WTC11 (cell line): ENCODE data around the gene TMEM187.

Experiments
- CREM ChIP-seq: sonication (generic); formaldehyde crosslinking; IDR thresholded peaks from 2 replicates; pipeline ENCODE4 v1.8.1; 2022; ENCODE audit warnings: mild to moderate bottlenecking, missing genetic modification reagents, moderate library complexity
- CTCF ChIP-seq: fragments of 200-600 bp; IDR thresholded peaks from 2 replicates; pipeline ENCODE4 v1.8.0; 2022; ENCODE audit warnings: antibody characterized with exemption
- FOXP1 ChIP-seq: sonication (generic); formaldehyde crosslinking; IDR thresholded peaks from 2 replicates; pipeline ENCODE4 v1.8.0; 2022; ENCODE audit warnings: missing genetic modification reagents, mild to moderate bottlenecking, moderate library complexity, borderline replicate concordance
- GRHL2 ChIP-seq: fragments of 250-450 bp; sonication (Bioruptor Pico); IDR thresholded peaks from 2 replicates; pipeline ENCODE4 v1.8.0; 2022; ENCODE audit warnings: mild to moderate bottlenecking, moderate library complexity; ENCODE audit not compliant: insufficient replicate concordance, severe bottlenecking
- IRF1 ChIP-seq: sonication (generic); formaldehyde crosslinking; IDR thresholded peaks from 2 replicates; pipeline ENCODE4 v1.8.0; 2023; ENCODE audit warnings: missing genetic modification reagents
- NFYB ChIP-seq: sonication (generic); formaldehyde crosslinking; conservative IDR thresholded peaks from 2 replicates; pipeline ENCODE4 v1.8.0; 2022; ENCODE audit warnings: low read depth, missing genetic modification reagents
- NR2C2 ChIP-seq: sonication (generic); formaldehyde crosslinking; IDR thresholded peaks from 2 replicates; pipeline ENCODE4 v1.8.0; 2022; ENCODE audit warnings: mild to moderate bottlenecking, missing genetic modification reagents
- TCF7 ChIP-seq: sonication (generic); formaldehyde crosslinking; IDR thresholded peaks from 2 replicates; pipeline ENCODE4 v1.8.0; 2022; ENCODE audit warnings: mild to moderate bottlenecking, low read depth, missing genetic modification reagents, moderate library complexity
- USF1 ChIP-seq: sonication (generic); formaldehyde crosslinking; IDR thresholded peaks from 2 replicates; pipeline ENCODE4 v1.8.0; 2022; ENCODE audit warnings: mild to moderate bottlenecking, missing genetic modification reagents
- ZNF138 ChIP-seq: sonication (generic); formaldehyde crosslinking; conservative IDR thresholded peaks from 2 replicates; pipeline ENCODE4 v1.8.1; 2022; ENCODE audit warnings: mild to moderate bottlenecking, moderate library complexity, missing genetic modification reagents
- ZNF317 ChIP-seq: sonication (generic); formaldehyde crosslinking; IDR thresholded peaks from 2 replicates; pipeline ENCODE4 v1.8.1; 2023; ENCODE audit warnings: low read depth, mild to moderate bottlenecking, moderate library complexity, missing genetic modification reagents, borderline replicate concordance
- TF ChIP-seq, protein P1 (sequence below): sonication (generic); formaldehyde crosslinking; conservative IDR thresholded peaks from 2 replicates; pipeline ENCODE4 v1.8.1; 2022; ENCODE audit warnings: mild to moderate bottlenecking, missing genetic modification reagents
- TF ChIP-seq, protein P2 (sequence below): sonication (generic); formaldehyde crosslinking; IDR thresholded peaks from 2 replicates; pipeline ENCODE4 v1.8.0; 2023; ENCODE audit warnings: mild to moderate bottlenecking, missing genetic modification reagents

GRCh38 chrX:153934148-153934761 lies 38.3 kb upstream of the TMEM187 start:
- no peak for TF ChIP-seq IRF1 (CRISPR knock-in tag)
- TF ChIP-seq TCF7 (CRISPR knock-in tag) = no peak
- TF ChIP-seq NFYB (CRISPR knock-in tag) = no peak
- no peak for TF ChIP-seq CTCF
- TF ChIP-seq, protein P1, sequence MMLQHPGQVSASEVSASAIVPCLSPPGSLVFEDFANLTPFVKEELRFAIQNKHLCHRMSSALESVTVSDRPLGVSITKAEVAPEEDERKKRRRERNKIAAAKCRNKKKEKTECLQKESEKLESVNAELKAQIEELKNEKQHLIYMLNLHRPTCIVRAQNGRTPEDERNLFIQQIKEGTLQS = no peak
- TF ChIP-seq, protein P2, sequence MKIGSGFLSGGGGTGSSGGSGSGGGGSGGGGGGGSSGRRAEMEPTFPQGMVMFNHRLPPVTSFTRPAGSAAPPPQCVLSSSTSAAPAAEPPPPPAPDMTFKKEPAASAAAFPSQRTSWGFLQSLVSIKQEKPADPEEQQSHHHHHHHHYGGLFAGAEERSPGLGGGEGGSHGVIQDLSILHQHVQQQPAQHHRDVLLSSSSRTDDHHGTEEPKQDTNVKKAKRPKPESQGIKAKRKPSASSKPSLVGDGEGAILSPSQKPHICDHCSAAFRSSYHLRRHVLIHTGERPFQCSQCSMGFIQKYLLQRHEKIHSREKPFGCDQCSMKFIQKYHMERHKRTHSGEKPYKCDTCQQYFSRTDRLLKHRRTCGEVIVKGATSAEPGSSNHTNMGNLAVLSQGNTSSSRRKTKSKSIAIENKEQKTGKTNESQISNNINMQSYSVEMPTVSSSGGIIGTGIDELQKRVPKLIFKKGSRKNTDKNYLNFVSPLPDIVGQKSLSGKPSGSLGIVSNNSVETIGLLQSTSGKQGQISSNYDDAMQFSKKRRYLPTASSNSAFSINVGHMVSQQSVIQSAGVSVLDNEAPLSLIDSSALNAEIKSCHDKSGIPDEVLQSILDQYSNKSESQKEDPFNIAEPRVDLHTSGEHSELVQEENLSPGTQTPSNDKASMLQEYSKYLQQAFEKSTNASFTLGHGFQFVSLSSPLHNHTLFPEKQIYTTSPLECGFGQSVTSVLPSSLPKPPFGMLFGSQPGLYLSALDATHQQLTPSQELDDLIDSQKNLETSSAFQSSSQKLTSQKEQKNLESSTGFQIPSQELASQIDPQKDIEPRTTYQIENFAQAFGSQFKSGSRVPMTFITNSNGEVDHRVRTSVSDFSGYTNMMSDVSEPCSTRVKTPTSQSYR (CRISPR knock-in tag) = no peak
- no peak for TF ChIP-seq ZNF317 (CRISPR knock-in tag)
- TF ChIP-seq NR2C2 = no peak
- no peak for TF ChIP-seq USF1 (CRISPR knock-in tag)
- TF ChIP-seq ZNF138 (CRISPR knock-in tag) = no peak
- TF ChIP-seq CREM (CRISPR knock-in tag) = no peak
- no peak for TF ChIP-seq GRHL2 (CRISPR knock-in tag)
- no peak for TF ChIP-seq FOXP1 (CRISPR knock-in tag)
